ENCODE results near the gene FBF1. TPM values are rescaled to one million over a fixed set of nuclear protein-coding genes. Genes with fewer than 3 reads are reported as not detected.
A peak's percentile ranks its signal among the peaks of the same experiment; 100 is the strongest.

The FBF1 gene
- total RNA-seq, 1 donor from 2014 or later: 6.7 TPM

- Mint-ChIP-seq H3K27me3 (ENCODE audit: low read depth) (no peaks in the 10 kb centered on the region), H3K4me1 (ENCODE audit: low read depth) (peaks cover 27% of the 10 kb centered on the region), H3K9me3 (ENCODE audit: low read depth) (no peaks in the 10 kb centered on the region), H3K27ac (ENCODE audit: unreplicated experiment) (no peak overlapping the region), H3K4me3 (ENCODE audit: unreplicated experiment) (peak overlapping the region; percentile 18), H3K36me3 (ENCODE audit: low read depth) (peaks cover 3% of the 10 kb centered on the region)
- DNase-seq (ENCODE audit: low spot score): no peak
- TF ChIP-seq CTCF (IDR thresholded peaks at IDR 0.05): no peak
Observed at GRCh38 chr17:75893305-75894048, 47.4 kb downstream of the FBF1 start.

- H3K4me3 Mint-ChIP-seq (ENCODE audit: unreplicated experiment): no peak overlapping the region
Observed at GRCh38 chr17:75892556-75893224, 48.2 kb downstream of the FBF1 start.

GRCh38 chr17:75891605-75892555 is 49.0 kb downstream of the FBF1 start:
- Mint-ChIP-seq H3K27ac (ENCODE audit: unreplicated experiment) (no peak overlapping the region), H3K27me3 (ENCODE audit: low read depth) (no peaks in the 10 kb centered on the region), H3K4me3 (ENCODE audit: unreplicated experiment) (no peak overlapping the region), H3K36me3 (ENCODE audit: low read depth) (peaks cover 5% of the 10 kb centered on the region), H3K4me1 (ENCODE audit: low read depth) (peaks cover 21% of the 10 kb centered on the region), H3K9me3 (ENCODE audit: low read depth) (no peaks in the 10 kb centered on the region)
- TF ChIP-seq CTCF (IDR thresholded peaks at IDR 0.05): no peak
- no peak for DNase-seq (ENCODE audit: low spot score)

More at GRCh38 chr17:75892556-75893224, 48.2 kb downstream of the FBF1 start:
- H3K27ac Mint-ChIP-seq (ENCODE audit: unreplicated experiment): no peak overlapping the region
- no peaks in the 10 kb centered on the region for H3K27me3 Mint-ChIP-seq (ENCODE audit: low read depth)
- TF ChIP-seq CTCF (IDR thresholded peaks at IDR 0.05): no peak
- no peaks in the 10 kb centered on the region for H3K9me3 Mint-ChIP-seq (ENCODE audit: low read depth)
- DNase-seq (ENCODE audit: low spot score): no peak
- peaks cover 5% of the 10 kb centered on the region for H3K36me3 Mint-ChIP-seq (ENCODE audit: low read depth)
- H3K4me1 Mint-ChIP-seq (ENCODE audit: low read depth): peaks cover 26% of the 10 kb centered on the region

GRCh38 chr17:75891022-75891604 is 49.7 kb downstream of the FBF1 start:
- H3K4me1 Mint-ChIP-seq (ENCODE audit: low read depth): peaks cover 21% of the 10 kb centered on the region
- no peaks in the 10 kb centered on the region for H3K27me3 Mint-ChIP-seq (ENCODE audit: low read depth)
- no peak for DNase-seq (ENCODE audit: low spot score)
- no peak overlapping the region for H3K4me3 Mint-ChIP-seq (ENCODE audit: unreplicated experiment)
- no peak overlapping the region for H3K27ac Mint-ChIP-seq (ENCODE audit: unreplicated experiment)
- no peak for TF ChIP-seq CTCF (IDR thresholded peaks at IDR 0.05)
- peaks cover 5% of the 10 kb centered on the region for H3K36me3 Mint-ChIP-seq (ENCODE audit: low read depth)
- no peaks in the 10 kb centered on the region for H3K9me3 Mint-ChIP-seq (ENCODE audit: low read depth)

Data from chondrocyte (in vitro differentiated cells).